Cardiac muscle cell (in vitro differentiated cells and primary cell): Measurements from ENCODE around the gene PCSK5. TPM values are rescaled to one million over a fixed set of nuclear protein-coding genes. Genes with fewer than 3 reads are reported as not detected.

Experiments used
- DNase-seq, 2 donors: peaks; one replicate each; pipeline versions ENCODE4 v3.0.0 to v3.0.0-alpha.2; 2010 to 2017; ENCODE audit warnings: low read depth in 1 of 2, low spot score in 1 of 2
- H3K27ac ChIP-seq: fragments of 200-600 bp; sonication (generic); 2 replicates; pipeline ENCODE4 v1.5.1; 2016
- H3K27me3 ChIP-seq: fragments of 200-600 bp; sonication (generic); 2 replicates; pipeline ENCODE4 v1.6.0; 2016; ENCODE audit warnings: control low read depth
- H3K36me3 ChIP-seq: fragments of 200-600 bp; sonication (generic); 2 replicates; pipeline ENCODE4 v1.5.1; 2016; ENCODE audit warnings: control low read depth
- H3K4me1 ChIP-seq: fragments of 200-600 bp; sonication (generic); 2 replicates; pipeline ENCODE4 v1.8.1; 2017; ENCODE audit warnings: low read depth, mild to moderate bottlenecking, mixed run types
- H3K4me3 ChIP-seq: fragments of 200-600 bp; sonication (generic); 2 replicates; pipeline ENCODE4 v1.5.1; 2016; ENCODE audit warnings: mild to moderate bottlenecking
- H3K9me3 ChIP-seq: fragments of 200-600 bp; sonication (generic); 2 replicates; pipeline ENCODE4 v1.5.1; 2017; ENCODE audit warnings: low read depth, mild to moderate bottlenecking, control low read depth
- CTCF ChIP-seq: IDR thresholded peaks from 2 replicates; pipeline ENCODE4 v1.5.1; 2012; ENCODE audit warnings: low read depth, mild to moderate bottlenecking, low read length
- polyA plus RNA-seq: library from polyadenylated mRNA; unstranded; fragments of >200 nt; fragmentation: Nextera tagmentation; extraction: Ambion mirVana; gene quantifications from 2 replicates; pipeline ENCODE4 v1.2.1, GENCODE V29; 2016
- total RNA-seq: library from RNA; depleted of rRNA; stranded (reverse); fragments of >200 nt; gene quantifications from 2 replicates; pipeline ENCODE4 v1.2.3, GENCODE V29; 2016

Gene PCSK5
- total and polyA plus RNA-seq, 2 experiments from 2014 or later, result 6.8 to 9.6 TPM

GRCh38 chr9:76200745-76201144 is 310.3 kb downstream of the PCSK5 start:
- Histone ChIP-seq H3K9me3 (no peaks in the 10 kb centered on the region), H3K4me3 (no peak overlapping the region), H3K27ac (no peak overlapping the region), H3K36me3 (no peaks in the 10 kb centered on the region), H3K27me3 (no peaks in the 10 kb centered on the region), H3K4me1 (no peaks in the 10 kb centered on the region)
- no peak for TF ChIP-seq CTCF
- DNase-seq, result peak in 1 of 2 donors; percentile 73

GRCh38 chr9:76203373-76203772 is 312.9 kb downstream of the PCSK5 start:
- H3K27me3 ChIP-seq, result no peaks in the 10 kb centered on the region
- no peaks in the 10 kb centered on the region for H3K4me1 ChIP-seq
- no peaks in the 10 kb centered on the region for H3K9me3 ChIP-seq
- no peaks in the 10 kb centered on the region for H3K36me3 ChIP-seq
- H3K4me3 ChIP-seq, result no peak overlapping the region
- peak in 1 of 2 donors; percentile 49 for DNase-seq
- TF ChIP-seq CTCF, result no peak
- H3K27ac ChIP-seq, result no peak overlapping the region

GRCh38 chr9:76206821-76207220 is 316.3 kb downstream of the PCSK5 start:
- no peaks in the 10 kb centered on the region for H3K9me3 ChIP-seq
- H3K4me1 ChIP-seq, result no peaks in the 10 kb centered on the region
- no peak overlapping the region for H3K27ac ChIP-seq
- no peaks in the 10 kb centered on the region for H3K36me3 ChIP-seq
- H3K27me3 ChIP-seq, result no peaks in the 10 kb centered on the region
- no peak for TF ChIP-seq CTCF
- no peak for DNase-seq
- no peak overlapping the region for H3K4me3 ChIP-seq

GRCh38 chr9:76213751-76214150 is 323.3 kb downstream of the PCSK5 start:
- no peaks in the 10 kb centered on the region for H3K27me3 ChIP-seq
- no peak overlapping the region for H3K27ac ChIP-seq
- no peaks in the 10 kb centered on the region for H3K36me3 ChIP-seq
- no peak overlapping the region for H3K4me3 ChIP-seq
- peaks cover 4% of the 10 kb centered on the region for H3K4me1 ChIP-seq
- no peaks in the 10 kb centered on the region for H3K9me3 ChIP-seq
- TF ChIP-seq CTCF, result no peak
- DNase-seq, result no peak

GRCh38 chr9:76215066-76215465 is 324.6 kb downstream of the PCSK5 start:
- peak in 1 of 2 donors; percentile 52 for DNase-seq
- Histone ChIP-seq H3K9me3 (no peaks in the 10 kb centered on the region), H3K27ac (no peak overlapping the region), H3K4me3 (no peak overlapping the region), H3K27me3 (no peaks in the 10 kb centered on the region), H3K4me1 (peaks cover 4% of the 10 kb centered on the region), H3K36me3 (no peaks in the 10 kb centered on the region)
- no peak for TF ChIP-seq CTCF

GRCh38 chr9:76216161-76216649 is 325.7 kb downstream of the PCSK5 start:
- Histone ChIP-seq H3K9me3 (no peaks in the 10 kb centered on the region), H3K27ac (no peak overlapping the region), H3K4me1 (peaks cover 4% of the 10 kb centered on the region), H3K4me3 (no peak overlapping the region), H3K27me3 (no peaks in the 10 kb centered on the region), H3K36me3 (no peaks in the 10 kb centered on the region)
- TF ChIP-seq CTCF, result no peak
- DNase-seq, result peak in 1 of 2 donors; percentile 88
